ENCODE measurements around the gene ANTXR2. TPM values are rescaled to one million over a fixed set of nuclear protein-coding genes. Genes with fewer than 3 reads are reported as not detected.
"Not testable (repeated sequence)": the region's sequence is repeated elsewhere in the genome, so short reads cannot be mapped to it uniquely, and the experiment has no call there.

The ANTXR2 gene
- polyA plus RNA-seq, 3 donors = 4.6 to 49.3 (median 45.7) TPM

- 84 to 88% (median 88%) methylated on average over 3 of the region's 3 CpGs for WGBS, 3 donors
- H3K27ac ChIP-seq (ENCODE audit: low read depth, low read length) = no peak overlapping the region
Observed at GRCh38 chr4:80007745-80008149, 65.3 kb downstream of the ANTXR2 start.

- H3K27ac ChIP-seq (ENCODE audit: low read depth, low read length) = no peak overlapping the region
- 45 to 69% (median 46%) methylated on average over 5 of the region's 5 CpGs for WGBS, 3 donors
Observed at GRCh38 chr4:80006935-80007744, 65.9 kb downstream of the ANTXR2 start.

GRCh38 chr4:80005863-80006262 is 67.2 kb downstream of the ANTXR2 start:
- no peak overlapping the region for H3K27ac ChIP-seq (ENCODE audit: low read depth, low read length)
- WGBS, 3 donors = 94 to 98% (median 94%) methylated on average over 3 of the region's 3 CpGs

DNA sequence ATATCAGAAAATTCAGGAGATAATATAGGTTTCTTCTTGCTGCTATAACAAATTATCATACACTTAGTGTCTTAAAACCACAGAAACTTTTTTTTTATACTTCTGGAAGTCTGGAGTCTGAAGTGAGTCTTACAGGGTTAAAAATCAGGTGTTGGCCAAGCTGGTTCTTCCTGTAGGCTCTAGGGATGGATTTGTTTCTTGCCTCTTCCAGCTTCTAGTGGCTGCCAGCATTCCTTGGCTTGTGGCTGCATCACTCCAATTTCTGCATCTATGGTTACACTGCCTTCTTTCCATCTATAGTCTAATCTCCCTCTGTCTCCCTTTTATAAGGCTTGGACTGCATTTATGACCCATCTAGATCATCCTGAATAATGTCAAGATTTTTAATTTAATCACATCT is 68.7 kb downstream of the ANTXR2 start:
- H3K27ac ChIP-seq (ENCODE audit: low read depth, low read length) = no peak overlapping the region

DNA sequence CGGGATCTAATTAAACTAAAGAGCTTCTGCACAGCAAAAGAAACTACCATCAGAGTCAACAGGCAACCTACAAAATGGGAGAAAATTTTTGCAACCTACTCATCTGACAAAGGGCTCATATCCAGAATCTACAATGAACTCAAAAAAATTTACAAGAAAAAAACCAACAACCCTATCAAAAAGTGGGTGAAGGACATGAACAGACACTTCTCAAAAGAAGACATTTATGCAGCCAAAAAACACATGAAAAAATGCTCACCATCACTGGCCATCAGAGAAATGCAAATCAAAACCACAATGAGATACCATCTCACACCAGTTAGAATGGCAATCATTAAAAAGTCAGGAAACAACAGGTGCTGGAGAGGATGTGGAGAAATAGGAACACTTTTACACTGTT is 70.5 kb downstream of the ANTXR2 start:
- WGBS, 3 donors = 89 to 92% methylated on average over 1 of the region's 1 CpG; no CpG with 5 or more reads in 1 of the 3 donors

GRCh38 chr4:79999048-79999447 is 74.0 kb downstream of the ANTXR2 start:
- not testable (repeated sequence) for H3K27ac ChIP-seq (ENCODE audit: low read depth, low read length)
- 81 to 86% (median 83%) methylated on average over 3 of the region's 3 CpGs for WGBS, 3 donors

More for the DNA sequence above, 70.5 kb downstream of the ANTXR2 start:
- not testable (repeated sequence) for H3K27ac ChIP-seq (ENCODE audit: low read depth, low read length)

- H3K27ac ChIP-seq (ENCODE audit: low read depth, low read length) = no peak overlapping the region
- 71 to 90% (median 90%) methylated on average over 1 of the region's 1 CpG for WGBS, 3 donors
Observed at GRCh38 chr4:79998201-79998600, 74.8 kb downstream of the ANTXR2 start.

- no peak overlapping the region for H3K27ac ChIP-seq (ENCODE audit: low read depth, low read length)
- 51 to 80% (median 64%) methylated on average over 2 of the region's 2 CpGs for WGBS, 3 donors
Observed at GRCh38 chr4:79996851-79997250, 76.2 kb downstream of the ANTXR2 start.

GRCh38 chr4:79993476-79993875 is 79.6 kb downstream of the ANTXR2 start:
- WGBS, 3 donors = 73 to 87% (median 74%) methylated on average over 2 of the region's 2 CpGs
- H3K27ac ChIP-seq (ENCODE audit: low read depth, low read length) = no peak overlapping the region

DNA sequence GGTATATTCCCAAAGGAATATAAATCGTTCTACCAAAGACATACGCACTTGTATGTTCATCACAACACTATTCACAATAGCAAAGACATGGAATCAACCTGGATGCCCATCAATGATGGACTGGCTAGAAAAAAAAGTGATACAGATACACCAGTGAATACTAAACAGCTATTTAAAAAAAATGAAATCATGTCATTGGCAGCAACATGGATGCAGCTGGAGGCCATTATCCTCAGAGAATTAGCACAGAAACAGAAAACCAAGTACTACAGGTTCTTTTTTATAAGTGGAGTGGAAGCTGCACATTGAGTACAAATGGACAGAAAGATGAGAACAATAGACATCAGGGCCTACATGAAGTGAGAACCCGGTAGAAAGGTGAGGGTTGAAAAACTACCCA is 81.4 kb downstream of the ANTXR2 start:
- no peak overlapping the region for H3K27ac ChIP-seq (ENCODE audit: low read depth, low read length)
- WGBS, 3 donors = 93 to 99% (median 96%) methylated on average over 3 of the region's 3 CpGs

DNA sequence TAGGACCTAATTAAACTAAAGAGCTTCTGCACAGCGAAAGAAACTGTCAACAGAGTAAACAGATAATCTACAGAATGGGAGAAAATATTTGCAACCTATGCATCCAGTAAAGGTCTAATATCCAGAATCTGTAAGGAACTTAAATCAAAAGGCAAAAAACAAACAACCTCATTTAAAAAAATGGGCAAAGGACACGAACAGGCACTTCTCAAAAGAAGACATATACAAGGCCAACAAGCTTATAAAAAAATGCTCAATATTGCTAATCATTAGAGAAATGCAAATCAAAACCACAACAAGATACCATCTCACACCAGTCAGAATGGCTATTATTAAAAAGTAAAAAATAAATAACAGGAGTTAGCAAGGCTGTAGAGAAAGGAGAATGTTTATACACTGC is 81.9 kb downstream of the ANTXR2 start:
- 91 to 98% (median 96%) methylated on average over 2 of the region's 2 CpGs for WGBS, 3 donors
- H3K27ac ChIP-seq (ENCODE audit: low read depth, low read length) = not testable (repeated sequence)

DNA sequence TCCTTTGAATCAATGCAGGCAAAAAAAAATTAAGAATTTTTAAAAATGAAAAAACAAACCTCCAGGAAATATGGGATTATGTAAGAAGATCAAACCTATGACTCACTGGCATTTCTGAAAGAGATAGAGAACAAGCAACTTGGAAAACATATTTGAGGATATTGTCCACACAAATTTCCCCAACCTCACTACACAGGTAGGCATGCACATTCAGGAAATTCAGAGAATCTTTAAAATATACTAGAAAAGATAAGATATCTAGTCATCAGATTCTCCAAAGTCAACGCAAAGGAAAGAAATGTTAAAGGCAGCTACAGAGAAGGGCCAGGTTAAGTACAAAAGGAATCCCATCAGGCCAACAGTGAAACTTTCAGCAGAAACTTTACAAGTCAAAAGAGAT is 85.6 kb downstream of the ANTXR2 start:
- no peak overlapping the region for H3K27ac ChIP-seq (ENCODE audit: low read depth, low read length)
- 92 to 100% (median 94%) methylated on average over 1 of the region's 1 CpG for WGBS, 3 donors

GRCh38 chr4:79983431-79983830 is 89.6 kb downstream of the ANTXR2 start:
- 72 to 96% (median 95%) methylated on average over 4 of the region's 4 CpGs for WGBS, 3 donors
- H3K27ac ChIP-seq (ENCODE audit: low read depth, low read length) = no peak overlapping the region

DNA sequence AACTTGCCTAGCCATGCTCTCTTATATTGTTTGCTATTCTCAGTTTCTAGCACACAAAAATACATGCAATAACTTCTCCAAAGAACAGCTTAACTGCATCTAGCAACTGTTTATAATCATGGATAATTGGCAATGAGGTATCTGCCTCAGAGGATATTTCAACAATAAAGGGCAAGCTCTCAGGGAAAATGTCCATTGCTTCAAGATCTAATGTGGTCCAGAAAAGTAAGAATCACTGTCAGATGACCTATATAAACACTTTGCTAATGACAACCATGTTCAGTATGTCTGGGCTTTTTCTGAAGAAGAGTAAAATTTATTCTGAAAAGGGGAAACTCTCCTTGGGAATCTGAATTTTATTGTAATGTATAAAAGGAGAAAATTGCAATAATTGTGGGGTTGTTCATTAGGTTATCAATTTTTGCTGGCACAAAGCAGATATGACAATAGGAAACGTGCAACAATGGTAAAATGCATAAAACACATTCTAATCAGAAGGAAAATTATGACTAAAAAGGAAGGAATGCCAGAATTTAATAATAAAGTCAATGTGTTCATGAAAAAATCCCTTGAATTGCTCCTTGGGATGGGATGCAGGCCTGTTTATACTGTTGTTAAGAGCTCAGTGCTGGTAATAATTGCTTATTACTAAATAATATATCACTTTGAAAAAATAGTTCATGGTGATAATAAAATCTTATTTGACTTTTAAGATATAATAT is 90.3 kb downstream of the ANTXR2 start:
- H3K27ac ChIP-seq (ENCODE audit: low read depth, low read length) = no peak overlapping the region
- WGBS, 3 donors = 50 to 87% (median 84%) methylated on average over 1 of the region's 1 CpG

DNA sequence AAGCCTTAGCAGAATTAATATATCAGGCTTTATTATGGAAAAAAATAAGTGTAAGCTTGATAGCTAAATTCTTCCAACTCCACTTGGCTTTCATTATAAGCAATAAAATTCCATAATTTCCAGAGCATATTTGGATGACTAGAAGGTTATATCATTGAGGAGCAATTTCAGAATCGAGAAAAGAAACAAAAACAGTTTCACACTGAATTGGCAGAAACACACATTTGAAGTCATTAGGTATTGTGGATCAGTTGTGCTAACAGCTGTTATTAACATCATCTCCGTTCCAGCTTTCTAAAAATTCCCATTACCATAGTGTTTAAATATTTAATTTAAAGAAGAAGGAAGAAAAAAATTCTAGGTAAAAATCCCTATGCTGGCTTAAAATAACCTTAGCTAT is 92.6 kb downstream of the ANTXR2 start:
- H3K27ac ChIP-seq (ENCODE audit: low read depth, low read length) = no peak overlapping the region
- WGBS, 3 donors = 43 to 83% (median 58%) methylated on average over 2 of the region's 2 CpGs

DNA sequence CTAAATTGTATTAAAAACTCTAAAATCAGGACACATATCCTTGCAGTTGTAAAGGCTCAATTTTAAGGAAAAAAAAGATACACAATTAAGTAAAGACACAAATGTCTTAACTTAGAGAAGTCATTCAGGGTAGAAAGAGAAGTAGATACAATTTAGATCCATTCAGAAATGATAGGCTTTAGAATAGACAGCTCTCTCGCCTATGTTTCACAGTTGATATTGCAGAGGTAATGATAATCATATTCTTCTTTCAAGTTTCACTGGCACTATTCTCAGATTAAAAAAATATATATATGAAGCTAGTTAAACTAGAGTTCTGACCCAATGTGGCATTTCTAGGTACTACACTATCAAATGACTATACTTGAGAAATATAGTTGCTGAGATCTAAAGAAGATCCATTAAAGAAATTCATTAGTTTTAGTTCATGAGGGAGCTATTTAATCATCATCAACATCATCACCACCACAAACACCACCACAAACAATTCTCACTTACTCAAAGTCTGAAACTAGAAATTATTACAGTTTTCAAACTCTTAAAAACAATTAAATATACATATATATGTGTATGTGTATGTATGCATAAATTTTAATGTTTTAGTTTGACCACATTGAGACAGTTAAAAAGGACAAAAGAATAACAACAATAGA is 93.1 kb downstream of the ANTXR2 start:
- H3K27ac ChIP-seq (ENCODE audit: low read depth, low read length) = no peak overlapping the region
- 91 to 99% (median 98%) methylated on average over 1 of the region's 1 CpG for WGBS, 3 donors

- no peak overlapping the region for H3K27ac ChIP-seq (ENCODE audit: low read depth, low read length)
- WGBS, 3 donors = 92 to 97% (median 93%) methylated on average over 7 of the region's 7 CpGs
Observed at GRCh38 chr4:79977131-79977840, 95.7 kb downstream of the ANTXR2 start.

- H3K27ac ChIP-seq (ENCODE audit: low read depth, low read length) = no peak overlapping the region
- 54 to 83% (median 77%) methylated on average over 60 of the region's 60 CpGs for WGBS, 3 donors
Observed at GRCh38 chr4:79964400-79965211, 108.4 kb downstream of the ANTXR2 start.

All from adipose tissue (tissue), 3 donors.